Subcutaneous preadipocyte (primary cell): ENCODE measurements around the gene ME2. TPM values are rescaled to one million over a fixed set of nuclear protein-coding genes. Genes with fewer than 3 reads are reported as not detected.

Experiments
- small RNA-seq: library from RNA; depleted of rRNA; stranded (forward); fragments of <200 nt; gene quantifications from one replicate; pipeline ENCODE3, GENCODE V24; 2012
- total RNA-seq: library from RNA; depleted of rRNA; stranded (reverse); fragments of >200 nt; gene quantifications from 2 replicates; pipeline ENCODE4 v1.2.3, GENCODE V29; 2012

Gene ME2
- total RNA-seq = 43.7 and 54.5 TPM in 2 replicates

DNA sequence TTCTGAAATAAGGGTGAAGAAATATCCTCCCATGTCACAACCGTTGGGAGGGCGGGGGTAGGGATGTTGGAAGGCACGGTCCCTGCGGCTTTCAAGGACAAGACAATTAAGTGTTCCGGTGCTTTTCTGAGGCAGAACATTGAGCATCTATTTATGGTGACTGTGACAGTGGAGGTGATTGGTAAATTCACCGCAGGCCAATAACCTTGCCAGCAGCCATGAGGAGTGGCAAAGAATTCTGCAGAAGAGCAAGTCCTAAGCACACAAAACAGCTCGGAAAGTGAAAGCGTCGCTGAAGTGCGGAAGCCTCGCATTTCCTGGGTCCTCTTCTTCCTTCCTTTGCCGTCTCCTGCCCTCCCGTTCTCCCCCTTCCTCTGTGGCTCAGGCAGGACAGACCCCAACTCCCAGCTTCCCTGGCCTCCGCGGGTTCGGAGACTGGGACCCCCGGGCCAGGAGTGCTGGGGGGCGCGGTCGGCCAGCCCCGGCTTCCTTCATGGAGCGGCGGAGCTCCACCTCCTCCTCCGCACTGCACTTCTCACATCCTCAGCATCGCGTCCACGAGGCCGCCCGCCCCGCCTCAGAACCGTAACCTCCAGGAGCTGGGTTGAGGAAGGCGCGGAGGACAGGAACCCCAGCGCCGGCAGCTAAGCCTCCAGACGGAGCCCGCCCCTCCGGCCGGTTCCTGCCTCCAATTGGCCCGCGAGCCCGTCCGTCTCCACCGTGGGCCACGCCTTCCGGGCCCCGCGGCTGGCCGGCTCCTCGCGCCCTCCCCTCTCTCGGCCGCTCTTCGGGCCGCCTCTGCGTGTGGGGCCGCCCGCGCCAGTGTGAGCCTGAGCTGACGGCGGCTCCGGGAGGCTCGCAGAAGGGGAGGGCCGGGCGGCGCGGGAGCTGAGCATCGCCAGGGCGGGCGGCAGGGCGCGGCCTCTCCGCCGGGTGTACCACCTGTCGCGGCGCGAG, at the start of gene ME2:
TSS of gene ME2 (plus strand) at position 774 of the 957 bp plus-strand sequence. CDS start 16,703 bp downstream, outside the sequence.

GRCh38 chr18:50967714-50968661, 89.1 kb downstream of the ME2 start, which contains the start of gene ELAC1:
Gene ELAC1, plus strand, starts transcription at chr18:50968040. Its CDS starts 6,365 bp downstream, at chr18:50974405.

Small RNAs within 50 kb of the gene (small RNA-seq; reads per million reads assigned to genes)
- gene RF00019 = not detected

Other genes with a start within 250 kb of the ME2 start
- 0.37 and 0.39 TPM in 2 replicates for gene MRO, start 59.1 kb upstream of the ME2 start, total RNA-seq
- 5.7 and 6.6 TPM in 2 replicates for gene ELAC1, start 88.9 kb downstream of the ME2 start, total RNA-seq
- gene SMAD4, start 151.1 kb downstream of the ME2 start, total RNA-seq = 68.7 and 94.6 TPM in 2 replicates